ENCODE data around the gene ATP7B.
"Not testable (repeated sequence)": the region's sequence is repeated elsewhere in the genome, so short reads cannot be mapped to it uniquely, and the experiment has no call there.

The ATP7B gene

DNA sequence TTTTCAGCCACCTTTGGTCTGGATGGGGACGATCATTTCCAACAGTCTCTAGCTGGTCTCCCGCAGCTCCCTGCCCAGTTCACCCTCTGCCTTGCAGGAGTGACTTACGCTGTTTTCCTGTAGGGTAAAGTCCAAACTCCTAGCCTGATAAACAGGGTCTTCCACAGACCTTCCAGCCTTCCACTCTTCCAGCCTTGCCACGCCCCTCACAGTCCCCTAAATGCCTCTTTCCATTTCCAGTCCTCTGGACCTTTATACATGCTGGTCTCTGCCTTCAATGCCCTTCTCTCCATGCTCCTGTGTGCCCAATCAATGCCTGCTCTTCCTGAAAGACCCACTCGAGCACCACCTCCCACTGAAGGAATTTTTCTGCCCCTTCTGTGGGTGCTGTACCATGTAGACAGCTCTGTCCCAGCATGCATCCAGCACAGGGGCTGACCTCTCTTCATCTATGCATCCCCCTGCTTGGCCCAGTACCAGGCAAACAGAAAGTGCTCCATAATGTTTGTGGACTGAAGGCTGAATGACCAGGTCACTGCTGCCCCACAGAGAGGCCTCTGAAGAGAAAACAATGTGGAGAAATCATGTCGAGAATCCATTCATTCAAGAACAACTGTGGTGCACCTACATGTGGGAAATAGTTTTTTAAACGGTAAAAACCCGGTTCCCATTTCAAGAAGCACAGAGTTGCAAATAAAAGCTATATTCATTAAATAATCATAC lies 4.6 kb downstream of the ATP7B start:
- DNase-seq (ENCODE audit: low read depth in 2 of 2), result no peak

DNA sequence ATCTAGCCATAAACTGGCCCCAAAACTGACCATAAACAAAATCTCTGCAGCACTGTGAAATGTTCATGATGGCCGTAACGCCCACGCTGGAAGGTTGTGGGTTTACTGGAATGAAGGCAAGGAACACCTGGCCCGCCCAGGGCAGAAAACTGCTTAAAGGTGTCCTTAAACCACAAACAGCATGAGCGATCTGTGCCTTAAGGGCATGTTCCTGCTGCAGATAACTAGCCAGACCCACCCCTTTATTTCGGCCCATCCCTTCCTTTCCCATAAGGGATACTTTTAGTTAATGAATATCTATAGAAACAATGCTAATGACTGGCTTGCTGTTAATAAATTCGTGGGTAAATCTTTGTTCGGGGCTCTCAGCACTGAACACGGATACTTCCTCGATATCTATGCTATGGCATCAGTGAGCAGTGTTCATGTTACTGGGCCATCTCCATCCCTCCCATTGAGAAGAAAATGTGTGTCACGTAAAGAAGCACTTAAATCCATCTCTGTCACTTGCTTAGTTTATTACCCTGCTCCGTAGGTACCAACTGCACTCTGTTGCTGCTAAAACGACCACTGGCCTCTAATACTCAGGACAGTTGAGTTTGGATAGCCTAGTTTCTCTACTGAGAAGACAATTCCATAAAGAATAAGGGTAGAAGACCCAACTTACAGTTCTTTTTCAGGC lies 5.3 kb downstream of the ATP7B start:
- DNase-seq (ENCODE audit: low read depth in 2 of 2), result no peak

DNA sequence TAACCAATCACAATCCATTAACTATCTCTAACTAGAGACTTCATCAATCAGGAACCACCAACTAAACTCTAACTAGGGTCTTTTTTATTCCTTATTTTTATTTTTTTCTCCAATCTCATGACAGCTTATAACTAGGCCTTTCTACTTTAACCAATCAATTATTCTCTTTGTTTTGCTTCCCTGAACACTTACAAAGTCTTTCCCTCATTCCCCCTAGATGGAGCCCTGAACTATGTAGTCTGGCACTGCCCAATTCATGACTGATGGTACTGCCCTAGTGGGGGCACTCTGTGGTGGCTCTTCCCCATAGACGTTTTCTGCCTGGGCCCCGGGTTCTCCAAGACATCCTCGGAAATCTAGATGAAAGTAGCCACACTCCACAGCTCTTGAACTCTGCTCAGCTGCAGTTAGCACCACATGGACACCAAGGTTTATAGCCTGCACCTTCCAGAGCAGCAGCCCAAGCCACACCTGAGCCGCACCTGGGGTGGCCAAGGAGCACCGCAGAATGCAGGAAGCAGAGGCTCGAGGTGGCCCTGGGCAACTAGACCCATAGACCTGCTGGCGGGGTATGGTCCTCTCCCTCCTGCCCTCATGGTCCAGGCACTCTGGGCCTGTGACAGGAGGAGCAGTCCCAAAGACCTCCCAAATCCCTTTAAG lies 6.6 kb downstream of the ATP7B start:
- DNase-seq (ENCODE audit: low read depth in 2 of 2), result no peak

DNA sequence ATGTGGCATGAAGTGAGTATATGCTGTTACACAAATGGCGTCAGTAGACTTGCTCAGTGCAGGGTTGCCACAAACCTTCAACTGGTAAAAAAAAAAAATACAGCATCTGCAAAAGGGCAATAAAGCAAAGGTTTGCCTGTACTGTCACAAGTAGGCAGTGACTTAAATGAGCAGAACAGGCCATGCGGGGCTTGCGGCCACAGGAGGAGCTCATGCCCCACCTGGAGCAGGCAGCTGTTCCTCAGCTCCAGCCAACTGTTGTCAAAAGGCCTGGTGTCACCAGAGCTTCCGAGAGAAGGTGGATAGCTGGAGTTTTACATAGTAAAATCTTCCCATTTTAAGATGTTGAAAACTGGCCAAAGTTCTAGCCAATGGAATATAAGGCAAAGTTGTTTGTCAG lies 7.7 kb downstream of the ATP7B start:
- DNase-seq (ENCODE audit: low read depth in 2 of 2), result no peak

DNA sequence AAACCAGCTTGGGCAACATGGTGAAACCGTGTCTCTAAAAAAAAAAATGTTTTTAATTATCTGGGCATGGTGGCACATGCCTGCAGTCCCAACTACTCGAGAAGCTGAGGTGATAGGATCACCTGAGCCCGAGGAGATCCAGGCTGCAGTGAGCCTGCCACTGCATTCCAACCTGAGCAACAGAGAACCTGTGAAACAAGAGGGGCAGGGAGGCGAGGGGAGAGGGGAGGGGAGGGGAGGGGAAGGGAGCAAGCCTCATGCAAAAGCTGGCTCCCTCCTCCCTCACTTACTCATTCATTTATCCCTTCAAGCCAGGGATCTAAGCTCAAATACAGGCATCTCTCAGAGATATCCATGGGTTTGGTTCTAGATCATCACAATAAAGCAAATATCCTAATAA lies 8.9 kb downstream of the ATP7B start:
- no peak for DNase-seq (ENCODE audit: low read depth in 2 of 2)

DNA sequence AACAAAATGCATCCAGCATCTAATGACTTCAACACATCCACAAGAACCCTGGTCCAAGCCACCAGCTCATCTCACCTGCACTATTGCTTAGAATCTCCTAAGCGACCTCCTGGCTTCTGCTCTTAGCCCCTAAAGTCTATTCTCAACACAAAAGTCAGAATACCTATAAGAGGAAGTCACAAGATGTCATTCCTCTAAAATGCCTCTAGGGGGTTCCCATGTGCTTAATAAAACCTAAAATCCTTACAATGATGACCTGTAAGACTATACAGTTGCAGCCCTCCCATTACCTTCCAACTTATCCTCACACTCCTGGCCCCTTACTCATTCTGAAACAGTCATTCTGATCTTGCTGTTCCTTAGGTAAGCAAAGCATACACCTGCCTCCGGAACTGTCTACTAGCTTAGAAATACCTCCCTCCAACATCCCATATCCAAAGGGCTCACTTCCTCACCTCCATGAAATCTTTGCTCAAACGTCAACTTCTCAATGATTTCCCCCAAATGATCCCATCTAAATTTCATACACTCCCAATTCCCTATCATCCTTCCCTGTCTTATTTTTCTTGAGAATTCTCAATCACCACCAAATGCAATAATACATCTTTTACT lies 10.0 kb downstream of the ATP7B start:
- DNase-seq (ENCODE audit: low read depth in 2 of 2), result no peak

DNA sequence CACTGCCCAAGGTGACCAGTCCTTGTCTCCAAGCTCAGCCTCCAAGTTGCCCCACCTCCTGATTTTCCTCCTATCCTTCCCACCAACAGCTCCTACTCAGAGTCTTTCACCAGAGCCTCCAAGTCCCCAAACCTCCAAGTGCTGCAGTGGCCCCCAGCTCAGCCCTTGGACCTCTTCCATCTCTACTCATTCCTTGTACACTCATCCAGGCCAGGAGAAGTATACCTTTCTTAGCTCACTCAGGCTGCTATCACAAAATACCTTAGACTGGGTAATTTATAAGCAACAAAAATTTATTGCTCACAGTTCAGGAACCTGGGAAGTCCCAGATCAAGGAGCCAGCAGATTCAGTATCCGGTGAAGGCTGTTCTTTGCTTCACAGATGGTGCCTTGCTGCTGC lies 11.3 kb downstream of the ATP7B start:
- no peak for DNase-seq (ENCODE audit: low read depth in 2 of 2)

DNA sequence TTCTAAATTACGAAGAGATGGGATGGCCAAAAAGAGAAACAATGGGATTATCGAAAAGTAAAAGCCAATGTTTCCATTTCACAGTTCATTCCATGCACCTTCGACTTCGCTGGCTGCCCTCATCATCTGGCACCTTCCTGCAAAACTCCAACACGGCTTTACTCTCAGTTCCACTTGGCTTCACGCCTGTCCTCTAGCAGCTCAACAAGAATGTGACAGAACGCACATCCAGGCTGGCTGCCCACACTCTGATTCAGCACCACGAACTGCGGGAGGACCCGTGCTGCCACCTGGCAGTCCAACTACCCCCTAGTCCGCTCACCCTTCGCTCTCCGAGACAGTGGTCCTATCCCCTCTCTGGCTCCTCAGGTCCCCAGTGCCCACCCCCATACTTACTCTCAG lies 11.7 kb downstream of the ATP7B start:
- DNase-seq (ENCODE audit: low read depth in 2 of 2), result no peak

DNA sequence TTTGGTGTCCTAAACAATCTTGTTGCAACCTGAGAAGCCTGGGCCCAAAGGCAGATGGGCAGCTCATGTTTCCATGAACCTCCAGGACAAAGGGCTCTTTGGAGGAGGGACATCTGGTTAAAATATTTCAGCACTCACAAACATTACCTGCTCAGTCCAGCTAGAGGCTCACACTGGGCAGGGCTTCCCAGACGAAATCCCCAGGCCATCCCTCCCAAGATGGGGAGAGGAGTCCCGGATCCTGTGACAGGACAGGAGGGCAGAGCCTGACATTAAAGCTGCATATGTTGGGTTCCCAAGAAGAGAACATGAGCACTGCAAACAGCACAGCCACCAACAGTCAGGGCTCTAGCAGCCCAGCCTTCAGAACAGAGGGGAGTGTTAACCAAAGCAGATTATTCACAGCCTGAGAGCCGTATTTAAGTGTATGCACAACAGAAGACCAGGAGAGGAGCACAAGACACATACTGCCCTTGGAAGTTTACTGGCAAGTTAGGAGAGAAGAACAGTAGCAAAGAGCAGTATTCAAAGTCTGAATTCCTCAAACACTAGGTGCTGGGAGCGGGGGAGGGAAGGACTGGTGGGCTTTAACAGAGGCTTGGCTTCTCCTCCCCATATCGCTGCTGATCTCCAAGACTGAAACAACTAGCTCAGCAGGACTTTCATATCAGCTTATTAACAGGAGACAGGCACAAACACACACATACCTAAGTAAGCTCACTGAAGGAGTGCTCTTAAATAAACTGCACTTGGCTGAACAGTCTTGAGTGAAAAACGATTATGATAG lies 12.3 kb downstream of the ATP7B start:
- no peak for DNase-seq (ENCODE audit: low read depth in 2 of 2)

DNA sequence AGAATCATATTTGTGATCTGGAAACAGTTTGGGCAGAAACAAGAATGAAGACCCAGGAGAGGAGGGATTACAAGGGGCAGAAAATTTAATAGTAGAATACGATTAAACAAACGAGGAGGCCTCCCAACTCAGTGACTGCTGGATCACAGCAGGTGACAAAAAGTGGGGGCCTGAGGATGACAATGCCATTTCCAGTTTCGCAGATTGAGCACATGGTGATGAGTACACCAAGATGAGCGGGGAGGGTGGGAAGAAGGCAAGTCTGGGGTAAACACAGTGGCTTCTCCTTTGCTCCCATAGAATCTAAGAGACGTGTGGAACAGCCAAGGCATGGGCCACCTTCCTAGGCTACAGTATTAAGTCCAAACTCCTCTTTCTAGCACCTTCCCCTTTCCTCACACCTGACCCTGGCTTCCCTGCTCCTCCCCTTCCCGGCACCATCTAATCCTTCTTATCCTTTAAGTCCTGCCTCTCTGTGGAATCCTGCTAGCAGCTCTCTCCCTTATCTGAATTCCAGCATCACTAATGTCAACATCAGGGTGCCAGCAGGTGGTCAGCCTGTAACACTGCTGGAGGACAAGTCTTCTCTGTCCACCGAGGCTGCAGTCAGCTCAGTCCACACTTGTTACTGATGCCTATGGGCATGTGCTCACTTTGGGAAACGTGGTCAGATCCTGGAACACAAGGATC lies 13.5 kb downstream of the ATP7B start:
- DNase-seq (ENCODE audit: low read depth in 2 of 2), result no peak

DNA sequence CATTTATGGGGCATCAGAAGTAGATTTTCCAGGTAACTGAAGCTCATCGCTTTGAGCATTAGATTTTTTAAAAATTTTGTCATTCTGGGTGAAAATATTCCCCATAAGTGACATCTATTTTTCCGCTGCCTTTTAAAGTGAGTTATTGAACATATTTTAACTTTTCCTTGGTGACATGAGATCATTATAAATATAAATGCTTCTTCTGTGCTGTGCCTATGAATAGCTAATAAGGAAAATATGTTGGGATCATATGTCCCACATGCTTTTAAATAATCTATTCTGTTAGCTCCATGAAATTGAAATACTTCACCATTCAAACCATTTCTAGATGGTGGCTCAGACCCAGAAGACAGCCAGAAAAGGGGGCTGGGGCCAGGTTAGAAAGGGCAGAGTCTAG lies 14.1 kb downstream of the ATP7B start:
- no peak for DNase-seq (ENCODE audit: low read depth in 2 of 2)

DNA sequence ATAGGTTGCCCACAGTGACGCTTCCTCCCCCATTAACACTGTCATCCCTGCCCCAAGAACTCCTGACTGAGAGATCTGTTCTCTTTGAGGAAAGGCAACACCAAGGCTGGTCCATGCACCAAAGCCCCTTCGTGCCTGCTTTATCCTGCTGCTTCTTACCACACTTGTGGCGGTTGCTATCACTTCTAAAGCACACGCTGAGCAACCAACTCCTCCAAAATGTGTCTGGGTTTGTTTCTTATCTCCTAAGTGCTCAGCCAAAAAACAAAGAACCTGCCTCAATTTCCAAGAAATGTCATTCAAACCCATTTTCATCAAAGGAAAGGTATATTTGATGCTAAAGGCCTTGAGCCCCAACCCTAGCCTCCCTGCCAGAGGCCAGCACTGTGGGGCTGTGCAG lies 14.6 kb downstream of the ATP7B start:
- no peak for DNase-seq (ENCODE audit: low read depth in 2 of 2)

DNA sequence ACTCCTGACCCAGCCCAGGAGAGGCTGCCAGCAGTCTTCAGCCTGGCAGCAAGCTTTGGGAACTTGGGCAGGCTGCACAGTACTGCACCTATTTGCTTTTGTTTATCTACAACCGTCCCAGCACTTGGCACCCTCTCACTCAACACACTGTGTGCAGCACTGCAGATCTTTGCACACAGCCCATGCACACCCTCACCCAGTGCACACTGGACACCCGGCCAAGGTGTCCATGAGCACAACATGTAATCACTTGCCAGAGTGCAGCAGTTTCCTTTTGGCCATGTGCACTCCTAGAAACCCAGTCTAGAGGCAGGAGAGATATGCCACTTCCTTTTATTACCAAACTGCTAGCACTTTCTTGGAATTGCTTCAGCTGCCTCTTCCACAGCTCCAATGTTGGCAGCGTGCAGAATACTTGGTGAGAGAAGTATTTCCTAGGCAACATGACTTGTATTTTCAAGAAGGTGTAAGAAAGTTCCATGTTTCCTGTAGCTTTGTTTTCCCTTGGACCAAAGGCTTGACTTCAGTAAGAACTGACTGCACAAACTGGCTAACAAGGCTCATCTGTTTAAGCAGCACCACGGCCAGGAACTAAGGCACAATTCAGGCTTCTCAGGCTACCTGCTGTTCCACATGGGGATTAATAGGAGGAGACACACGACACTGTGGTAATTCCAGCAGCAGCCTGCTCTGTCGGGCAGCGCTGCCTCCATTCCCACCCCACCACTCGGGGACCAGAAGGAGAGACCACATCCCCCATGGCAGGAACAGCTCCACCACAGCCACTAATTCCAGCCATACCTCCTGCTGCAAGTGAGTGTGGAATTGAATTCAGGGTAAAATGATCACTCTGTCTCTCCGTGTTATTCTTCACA lies 15.3 kb downstream of the ATP7B start:
- DNase-seq (ENCODE audit: low read depth in 2 of 2), result no peak

DNA sequence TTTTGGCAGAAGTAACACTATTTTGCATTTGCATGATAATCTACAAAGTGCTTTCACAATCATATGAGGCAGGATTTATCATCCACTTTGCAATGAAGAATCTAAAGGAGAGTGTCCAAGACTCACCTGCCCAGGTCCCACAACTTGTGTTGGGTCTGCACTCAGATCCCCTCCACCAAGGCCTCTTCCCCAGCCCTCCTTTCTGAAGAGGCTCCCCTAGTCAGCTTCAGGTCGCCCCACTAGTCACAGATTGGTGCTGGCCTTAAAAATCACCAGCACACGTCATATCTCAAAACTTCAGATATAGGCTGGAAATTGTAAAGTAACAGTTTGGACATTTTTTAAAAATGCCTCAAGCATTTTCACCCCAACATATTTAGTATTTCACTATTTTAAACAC lies 17.5 kb downstream of the ATP7B start:
- no peak for DNase-seq (ENCODE audit: low read depth in 2 of 2)

DNA sequence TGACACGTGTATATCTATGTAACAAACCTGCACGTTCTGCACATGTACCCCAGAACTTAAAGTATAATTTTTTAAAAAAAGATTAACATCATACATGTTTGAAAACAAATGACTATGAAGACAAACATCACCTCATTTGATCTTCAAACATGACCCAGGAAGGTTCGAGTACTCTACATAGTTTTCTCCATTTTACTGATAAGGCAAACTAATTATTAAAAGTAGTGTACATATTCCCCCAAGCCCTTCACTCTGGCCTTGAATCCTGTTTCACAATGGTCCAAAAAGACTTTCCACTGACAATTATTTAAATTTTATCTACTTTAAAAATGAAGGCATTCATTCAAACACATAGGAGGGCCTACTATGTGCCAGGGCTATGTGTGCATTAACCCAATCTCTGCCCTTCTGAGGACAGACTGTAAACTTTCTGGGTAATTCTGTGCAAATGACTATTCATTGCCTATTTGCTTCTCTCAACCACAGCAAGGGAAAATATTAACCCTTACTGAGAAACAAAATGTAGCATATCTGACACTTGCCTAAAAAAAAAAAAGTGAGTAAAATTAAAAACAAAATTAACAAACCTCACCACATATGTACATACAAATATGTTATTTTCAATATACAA lies 22.1 kb downstream of the ATP7B start:
- no peak for DNase-seq (ENCODE audit: low read depth in 2 of 2)

DNA sequence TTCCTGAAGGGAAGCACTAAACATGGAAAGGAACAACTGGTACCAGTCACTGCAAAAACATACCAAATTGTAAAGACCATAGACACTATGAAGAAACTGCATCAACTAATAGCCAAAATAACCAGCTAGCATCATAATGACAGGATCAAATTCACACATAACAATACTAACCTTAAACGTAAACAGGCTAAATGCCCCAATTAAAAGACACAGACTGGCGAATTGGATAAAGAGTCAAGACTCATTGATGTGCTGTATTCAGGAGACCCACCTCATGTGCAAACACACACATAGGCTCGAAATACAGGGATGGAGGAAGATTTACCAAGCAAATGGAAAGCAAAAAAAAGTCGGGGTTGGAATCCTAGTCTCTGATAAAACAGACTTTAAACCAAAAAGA lies 26.3 kb downstream of the ATP7B start:
- DNase-seq (ENCODE audit: low read depth in 2 of 2), result not testable (repeated sequence)

DNA sequence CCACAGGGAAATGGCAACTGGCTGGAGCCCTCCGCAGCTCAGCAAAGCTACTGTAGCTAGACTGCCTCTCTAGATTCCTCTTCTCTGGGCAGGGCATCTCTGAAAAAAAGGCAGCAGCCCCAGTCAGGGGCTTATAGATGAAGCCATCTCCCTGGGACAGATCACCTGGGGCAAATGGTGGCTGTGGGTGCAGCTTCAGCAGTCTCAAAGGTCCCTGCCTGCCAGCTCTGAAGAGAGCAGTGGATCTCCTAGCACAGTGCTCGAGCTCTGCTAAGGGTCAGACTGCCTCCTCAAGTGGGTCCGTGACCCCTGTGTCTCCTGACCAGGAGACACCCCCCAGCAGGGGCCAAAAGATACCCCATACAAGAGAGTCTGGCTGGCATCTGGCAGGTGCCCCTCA lies 28.0 kb downstream of the ATP7B start:
- not testable (repeated sequence) for DNase-seq (ENCODE audit: low read depth in 2 of 2)

DNA sequence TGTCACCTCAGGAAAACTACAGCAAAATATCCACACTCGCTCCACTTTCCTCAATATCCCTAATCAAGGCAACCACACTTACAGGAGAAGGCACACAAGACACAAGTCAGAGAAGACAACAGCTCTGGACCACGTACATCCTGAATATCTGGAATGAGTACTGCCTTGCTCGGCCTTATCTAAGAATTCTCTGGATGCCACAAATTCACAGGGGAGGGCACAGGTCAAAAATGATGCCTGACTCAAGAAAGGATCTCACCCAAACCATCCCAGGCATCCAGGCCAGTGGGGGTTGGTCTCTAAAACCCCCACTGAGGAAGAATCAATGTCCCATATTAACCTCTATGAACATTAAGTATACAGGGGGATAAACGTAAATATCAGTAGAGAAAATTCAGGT lies 29.9 kb downstream of the ATP7B start:
- no peak for DNase-seq (ENCODE audit: low read depth in 2 of 2)

DNA sequence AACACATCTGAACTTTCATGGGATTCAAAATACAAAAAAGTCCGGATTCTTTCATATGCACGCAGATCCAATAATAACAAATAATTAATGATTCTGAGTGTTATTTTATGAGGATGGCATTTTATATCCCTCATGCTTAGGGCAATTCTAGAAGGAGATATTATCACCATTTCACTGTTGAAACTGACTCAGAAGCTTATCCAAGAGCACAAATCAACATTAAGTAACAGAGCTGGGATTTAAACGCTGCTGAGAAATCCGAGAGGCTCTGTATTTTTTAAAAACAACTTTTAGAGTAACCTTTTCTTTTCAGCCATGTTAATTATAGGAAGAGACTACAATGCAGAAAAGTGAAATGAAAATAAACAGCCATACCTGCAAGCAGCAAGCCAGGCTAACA lies 30.3 kb downstream of the ATP7B start:
- DNase-seq (ENCODE audit: low read depth in 2 of 2), result no peak

Data from stimulated activated CD8-positive, alpha-beta memory T cell treated with anti-CD3 and anti-CD28 coated beads, Interleukin-15, amount 100 ng/mL, for 4 hours (primary cell).